Measurements from ENCODE around the gene A3GALT2.

A3GALT2 gene

DNA sequence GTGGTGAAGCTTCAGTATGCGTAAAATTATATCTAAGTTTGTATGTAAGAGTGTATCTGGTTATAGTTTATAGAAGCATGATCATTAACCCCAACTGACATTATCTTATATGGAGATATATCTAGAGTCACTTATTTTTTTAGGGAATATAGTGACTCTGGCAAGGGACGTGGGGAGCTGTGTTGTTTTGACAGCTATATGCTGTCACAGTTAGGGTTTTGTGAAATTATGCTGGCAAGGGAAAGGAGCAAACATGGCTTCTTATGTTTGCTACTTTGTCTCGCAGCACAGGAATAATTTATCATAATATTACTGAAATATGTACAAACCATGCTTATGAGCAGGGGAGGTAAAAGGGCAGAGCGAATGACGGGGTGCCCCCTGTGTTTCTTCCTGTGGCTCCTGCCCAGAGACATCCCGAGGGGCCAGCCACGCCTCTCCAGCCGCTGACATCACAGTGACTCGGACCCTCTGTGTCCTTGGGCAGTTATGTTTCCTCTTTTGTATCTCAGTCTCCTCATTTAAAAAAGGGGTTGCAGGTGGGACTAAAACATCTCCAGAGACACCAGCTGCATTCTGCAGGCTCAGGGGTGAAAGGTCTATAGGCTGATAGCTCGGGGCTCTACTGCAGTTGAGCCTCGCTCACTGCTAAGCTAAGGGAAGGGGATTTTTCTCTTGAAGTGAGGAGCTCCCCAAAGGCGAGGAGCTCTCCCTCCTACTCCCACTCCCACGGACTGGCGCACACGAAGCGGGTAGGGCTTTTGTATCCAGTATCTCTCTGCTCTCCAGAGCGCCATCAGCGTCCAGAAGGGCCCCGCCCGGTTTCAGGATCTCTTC is 14.9 kb downstream of the A3GALT2 start:
- TF ChIP-seq SUZ12 (IDR thresholded peaks at IDR 0.05; ENCODE audit: extremely low read depth, insufficient read depth, insufficient read length) = no peak
- TF ChIP-seq YY1 (IDR thresholded peaks at IDR 0.05; ENCODE audit: insufficient read depth, insufficient read length) = no peak
- no peak for TF ChIP-seq ZNF274 (IDR thresholded peaks at IDR 0.05; ENCODE audit: low read depth, low read length)
- DNase-seq (ENCODE audit: low read depth, low spot score) = no peak
- peaks cover 15% of the 10 kb centered on the region; the same call in 1 of the 2 replicates for H3K9me3 ChIP-seq (ENCODE audit: insufficient read depth, low read length)
- H3K4me1 ChIP-seq (ENCODE audit: insufficient read depth, insufficient read length) = peaks cover 7% of the 10 kb centered on the region
- no peak overlapping the region for H3K4me3 ChIP-seq (ENCODE audit: insufficient read length, low read depth)
- H3K36me3 ChIP-seq (ENCODE audit: insufficient read depth, insufficient read length, low read length) = no peaks in the 10 kb centered on the region
- H3K9ac ChIP-seq (ENCODE audit: insufficient read length, low read depth) = no peak overlapping the region
- peaks cover 12% of the 10 kb centered on the region for H3K27me3 ChIP-seq (ENCODE audit: insufficient read depth, insufficient read length)

GRCh38 chr1:33305016-33305415 is 15.9 kb downstream of the A3GALT2 start:
- H3K27me3 ChIP-seq (ENCODE audit: insufficient read depth, insufficient read length) = peaks cover 12% of the 10 kb centered on the region
- peaks cover 5% of the 10 kb centered on the region; the same call in 1 of the 2 replicates for H3K9me3 ChIP-seq (ENCODE audit: insufficient read depth, low read length)
- DNase-seq (ENCODE audit: low read depth, low spot score) = no peak
- H3K4me1 ChIP-seq (ENCODE audit: insufficient read depth, insufficient read length) = peaks cover 12% of the 10 kb centered on the region
- H3K4me3 ChIP-seq (ENCODE audit: insufficient read length, low read depth) = no peak overlapping the region
- TF ChIP-seq YY1 (IDR thresholded peaks at IDR 0.05; ENCODE audit: insufficient read depth, insufficient read length) (no peak), ZNF274 (IDR thresholded peaks at IDR 0.05; ENCODE audit: low read depth, low read length) (no peak), SUZ12 (IDR thresholded peaks at IDR 0.05; ENCODE audit: extremely low read depth, insufficient read depth, insufficient read length) (no peak)
- no peak overlapping the region for H3K9ac ChIP-seq (ENCODE audit: insufficient read length, low read depth)
- peaks cover 2% of the 10 kb centered on the region for H3K36me3 ChIP-seq (ENCODE audit: insufficient read depth, insufficient read length, low read length)

GRCh38 chr1:33302325-33302724 is 18.6 kb downstream of the A3GALT2 start:
- DNase-seq (ENCODE audit: low read depth, low spot score) = no peak
- Histone ChIP-seq H3K27me3 (ENCODE audit: insufficient read depth, insufficient read length) (peaks cover 12% of the 10 kb centered on the region), H3K9me3 (ENCODE audit: insufficient read depth, low read length) (no peaks in the 10 kb centered on the region), H3K9ac (ENCODE audit: insufficient read length, low read depth) (no peak overlapping the region), H3K4me1 (ENCODE audit: insufficient read depth, insufficient read length) (peaks cover 16% of the 10 kb centered on the region), H3K4me3 (ENCODE audit: insufficient read length, low read depth) (no peak overlapping the region), H3K36me3 (ENCODE audit: insufficient read depth, insufficient read length, low read length) (peaks cover 26% of the 10 kb centered on the region)
- TF ChIP-seq YY1 (IDR thresholded peaks at IDR 0.05; ENCODE audit: insufficient read depth, insufficient read length) = no peak
- TF ChIP-seq SUZ12 (IDR thresholded peaks at IDR 0.05; ENCODE audit: extremely low read depth, insufficient read depth, insufficient read length) = no peak
- TF ChIP-seq ZNF274 (IDR thresholded peaks at IDR 0.05; ENCODE audit: low read depth, low read length) = no peak

DNA sequence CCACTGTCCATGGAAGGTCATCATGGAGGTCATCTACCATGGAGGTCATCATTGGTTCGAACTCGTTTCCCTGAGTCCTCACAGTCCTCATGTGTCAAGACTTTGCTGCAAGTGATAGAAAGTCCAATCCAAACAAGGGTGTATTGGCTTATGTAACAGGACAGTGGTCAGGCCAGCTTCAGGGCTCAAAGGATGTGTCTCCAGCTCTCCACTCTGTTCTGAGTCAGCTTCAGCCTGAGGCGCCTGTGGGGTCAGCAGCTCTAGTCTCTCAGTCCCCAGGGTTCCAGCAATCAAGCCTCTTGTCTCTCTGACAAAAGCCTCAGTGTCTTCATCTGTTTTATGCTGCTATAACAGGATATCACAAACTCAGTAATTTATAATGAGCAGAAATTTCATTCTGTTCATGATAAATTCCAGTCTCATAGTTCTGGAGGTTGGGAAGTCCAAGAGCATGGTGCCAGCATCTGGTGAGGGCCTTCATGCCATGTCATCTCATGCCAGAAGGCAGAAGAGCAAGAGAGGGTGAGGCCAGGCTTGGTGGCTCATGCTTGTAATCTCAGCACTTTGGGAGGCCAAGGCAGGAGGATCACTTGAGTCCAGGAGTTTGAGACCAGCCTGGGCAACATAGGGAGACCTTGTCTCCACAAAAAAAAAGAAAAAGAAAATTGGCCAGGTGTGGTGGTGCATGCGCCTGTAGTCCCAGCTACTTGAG is 19.5 kb downstream of the A3GALT2 start:
- TF ChIP-seq ZNF274 (IDR thresholded peaks at IDR 0.05; ENCODE audit: low read depth, low read length) (no peak), YY1 (IDR thresholded peaks at IDR 0.05; ENCODE audit: insufficient read depth, insufficient read length) (no peak), SUZ12 (IDR thresholded peaks at IDR 0.05; ENCODE audit: extremely low read depth, insufficient read depth, insufficient read length) (no peak)
- Histone ChIP-seq H3K4me1 (ENCODE audit: insufficient read depth, insufficient read length) (peaks cover 12% of the 10 kb centered on the region), H3K36me3 (ENCODE audit: insufficient read depth, insufficient read length, low read length) (peaks cover 33% of the 10 kb centered on the region), H3K9me3 (ENCODE audit: insufficient read depth, low read length) (no peaks in the 10 kb centered on the region), H3K4me3 (ENCODE audit: insufficient read length, low read depth) (no peak overlapping the region), H3K9ac (ENCODE audit: insufficient read length, low read depth) (no peak overlapping the region), H3K27me3 (ENCODE audit: insufficient read depth, insufficient read length) (peaks cover 5% of the 10 kb centered on the region)
- DNase-seq (ENCODE audit: low read depth, low spot score) = no peak

GRCh38 chr1:33300673-33301072 is 20.2 kb downstream of the A3GALT2 start:
- no peak overlapping the region for H3K4me3 ChIP-seq (ENCODE audit: insufficient read length, low read depth)
- H3K4me1 ChIP-seq (ENCODE audit: insufficient read depth, insufficient read length) = peaks cover 8% of the 10 kb centered on the region
- H3K9ac ChIP-seq (ENCODE audit: insufficient read length, low read depth) = no peak overlapping the region
- TF ChIP-seq SUZ12 (IDR thresholded peaks at IDR 0.05; ENCODE audit: extremely low read depth, insufficient read depth, insufficient read length) (no peak), ZNF274 (IDR thresholded peaks at IDR 0.05; ENCODE audit: low read depth, low read length) (no peak), YY1 (IDR thresholded peaks at IDR 0.05; ENCODE audit: insufficient read depth, insufficient read length) (no peak)
- H3K9me3 ChIP-seq (ENCODE audit: insufficient read depth, low read length) = no peaks in the 10 kb centered on the region
- peaks cover 41% of the 10 kb centered on the region for H3K36me3 ChIP-seq (ENCODE audit: insufficient read depth, insufficient read length, low read length)
- DNase-seq (ENCODE audit: low read depth, low spot score) = no peak
- no peaks in the 10 kb centered on the region for H3K27me3 ChIP-seq (ENCODE audit: insufficient read depth, insufficient read length)

GRCh38 chr1:33299461-33300155 is 21.3 kb downstream of the A3GALT2 start:
- TF ChIP-seq ZNF274 (IDR thresholded peaks at IDR 0.05; ENCODE audit: low read depth, low read length) (no peak), SUZ12 (IDR thresholded peaks at IDR 0.05; ENCODE audit: extremely low read depth, insufficient read depth, insufficient read length) (no peak), YY1 (IDR thresholded peaks at IDR 0.05; ENCODE audit: insufficient read depth, insufficient read length) (no peak)
- Histone ChIP-seq H3K4me3 (ENCODE audit: insufficient read length, low read depth) (no peak overlapping the region), H3K9ac (ENCODE audit: insufficient read length, low read depth) (no peak overlapping the region), H3K27me3 (ENCODE audit: insufficient read depth, insufficient read length) (no peaks in the 10 kb centered on the region), H3K4me1 (ENCODE audit: insufficient read depth, insufficient read length) (peaks cover 12% of the 10 kb centered on the region), H3K36me3 (ENCODE audit: insufficient read depth, insufficient read length, low read length) (peaks cover 49% of the 10 kb centered on the region), H3K9me3 (ENCODE audit: insufficient read depth, low read length) (no peaks in the 10 kb centered on the region)
- no peak for DNase-seq (ENCODE audit: low read depth, low spot score)

Measured in NT2/D1 (cell line).